Stimulated activated naive CD4-positive, alpha-beta T cell (primary cell): ENCODE measurements around the gene TFG.
A peak's percentile ranks its signal among the peaks of the same experiment; 100 is the strongest.

ENCODE experiments used
- DNase-seq, 6 experiments: peaks; one replicate each; lab custom pipeline; 2025; lab: John Stamatoyannopoulos, UW

Gene TFG

GRCh38 chr3:100706365-100706764 is 2.9 kb upstream of the TFG start:
- DNase-seq, result no peak

- DNase-seq, result no peak
These were observed 678 bp upstream of the TFG start for GRCh38 chr3:100708644-100708988.

GRCh38 chr3:100709842-100710260 is 557 bp downstream of the TFG start:
- peak in 5 of 6 experiments; percentile 9 to 60 (median 38) for DNase-seq

GRCh38 chr3:100710261-100710968 is 1.1 kb downstream of the TFG start:
- DNase-seq, result peak; percentile 7 to 32 (median 26)

- no peak for DNase-seq
These were observed 5.9 kb downstream of the TFG start for GRCh38 chr3:100715176-100715575.

- no peak for DNase-seq
These were observed 7.8 kb downstream of the TFG start for GRCh38 chr3:100717063-100717462.

GRCh38 chr3:100717637-100718487 is 8.6 kb downstream of the TFG start:
- DNase-seq, result no peak

GRCh38 chr3:100719136-100719535 is 9.8 kb downstream of the TFG start:
- DNase-seq, result no peak

- no peak for DNase-seq
These were observed 11.1 kb downstream of the TFG start for GRCh38 chr3:100720426-100720825.

GRCh38 chr3:100725935-100726513 is 16.7 kb downstream of the TFG start:
- DNase-seq, result no peak

GRCh38 chr3:100726706-100727105 is 17.4 kb downstream of the TFG start:
- DNase-seq, result no peak

- DNase-seq, result no peak
These were observed 21.2 kb downstream of the TFG start for GRCh38 chr3:100730524-100730923.

- DNase-seq, result no peak
These were observed 23.1 kb downstream of the TFG start for GRCh38 chr3:100732435-100732834.

- peak in 1 of 6 experiments; percentile 4 for DNase-seq
These were observed 28.0 kb downstream of the TFG start for GRCh38 chr3:100737334-100737733.

GRCh38 chr3:100740207-100740606 is 30.9 kb downstream of the TFG start:
- DNase-seq, result no peak

GRCh38 chr3:100743535-100743934 is 34.2 kb downstream of the TFG start:
- no peak for DNase-seq

GRCh38 chr3:100744671-100745070 is 35.4 kb downstream of the TFG start:
- no peak for DNase-seq

GRCh38 chr3:100745617-100746016 is 36.3 kb downstream of the TFG start:
- DNase-seq, result no peak

GRCh38 chr3:100746092-100746491 is 36.8 kb downstream of the TFG start:
- no peak for DNase-seq

- DNase-seq, result no peak
These were observed 38.9 kb downstream of the TFG start for GRCh38 chr3:100748220-100748619.

GRCh38 chr3:100748967-100749366 is 39.7 kb downstream of the TFG start:
- DNase-seq, result no peak

GRCh38 chr3:100753846-100754245 is 44.6 kb downstream of the TFG start:
- no peak for DNase-seq
